PFSK-1 (cell line): Measurements from ENCODE around the gene SOX13.

Experiments
- POLR2AphosphoS5 ChIP-seq: IDR thresholded peaks from 2 replicates; pipeline ENCODE4 v1.6.1; 2012; ENCODE audit warnings: low read depth, mild to moderate bottlenecking, control low read depth, low read length, moderate library complexity
- REST ChIP-seq, 2 experiments: IDR thresholded peaks; 2 replicates each; pipeline versions ENCODE4 v1.6.1 to v1.8.0; 2011 to 2012; ENCODE audit warnings: low read depth in 2 of 2, low read length in 2 of 2, control low read depth in 1 of 2, inconsistent platforms in 1 of 2, mild to moderate bottlenecking in 1 of 2, moderate library complexity in 1 of 2; ENCODE audit not compliant: insufficient read depth in 1 of 2
- SIN3A ChIP-seq: IDR thresholded peaks from 2 replicates; pipeline ENCODE4 v1.6.1; 2012; ENCODE audit warnings: mild to moderate bottlenecking, low read length, moderate library complexity, borderline replicate concordance; ENCODE audit not compliant: insufficient read depth
- TAF1 ChIP-seq: IDR thresholded peaks from 2 replicates; pipeline ENCODE4 v1.6.1; 2012; ENCODE audit warnings: low read length, control low read depth, borderline replicate concordance; ENCODE audit not compliant: insufficient read depth

- TF ChIP-seq TAF1 (no peak), REST (IDR thresholded peaks at IDR 0.05; ENCODE audit: insufficient read depth in 1 of 2, low read depth in 2 of 2, low read length in 2 of 2) (no peak), POLR2AphosphoS5 (no peak), SIN3A (no peak)
Measured at GRCh38 chr1:204176049-204176448, 103.1 kb downstream of the SOX13 start.
